K562 (cell line): ENCODE data around the gene TMEM154. TPM values are rescaled to one million over a fixed set of nuclear protein-coding genes. Genes with fewer than 3 reads are reported as not detected.

ENCODE experiments used
- ATAC-seq: fragments of 200-7000 bp; cut with Tn5 transposase; 3 replicates; pipeline ENCODE4 v1.9.1; 2020; ENCODE audit warnings: moderate library complexity
- BruUV-seq: library from RNA; stranded (reverse); fragments of 400-500 nt; replicated peaks from 2 replicates; lab custom pipeline; 2021; lab: Mats Ljungman, UMichigan
- CTCF ChIA-PET: fragments of 300-600 bp; formaldehyde crosslinking; extraction: SDS; loops from one replicate; lab custom pipeline; 2021; ENCODE audit warnings: low intra/inter-chr PET ratio; lab: Yijun Ruan, JAX
- POLR2A ChIA-PET: fragments of 300-600, 350-650 bp; sonication (Branson Sonifier 250); formaldehyde crosslinking; extraction: SDS; loops from one replicate; lab custom pipeline; 2021; ENCODE audit warnings: antibody characterized with exemption, inconsistent platforms; lab: Yijun Ruan, JAX
- DNase-seq, 4 experiments: peaks; one replicate each; pipeline versions ENCODE4 v3.0.0 to v3.0.0-alpha.2; 2011 to 2018; ENCODE audit warnings: low spot score in 3 of 4, mixed read lengths in 3 of 4; ENCODE audit errors: extremely low read depth in 1 of 4
- FAIRE-seq: peaks from 2 replicates; lab custom pipeline; 2011; peaks lifted over from hg19 to GRCh38; lab: Jason Lieb, UNC
- H2AFZ ChIP-seq: 2 replicates; pipeline ENCODE4 v1.6.0; 2011; ENCODE audit warnings: low read depth, low read length, control low read depth, inconsistent platforms
- H3K27ac ChIP-seq: fragments of 200-600 bp; 3 replicates; pipeline ENCODE4 v1.8.0; 2011; ENCODE audit warnings: low read depth, mild to moderate bottlenecking, control low read depth, inconsistent platforms, low read length, moderate library complexity, mixed read lengths; ENCODE audit errors: extremely low read depth
- H3K27me3 ChIP-seq, 2 experiments: fragments of 300-600 bp in 1 of 2; 2 replicates in 1 of 2; 3 replicates in 1 of 2; pipeline versions ENCODE4 v1.6.0 to v1.8.0; 2011; ENCODE audit warnings: inconsistent platforms in 2 of 2, low read length in 2 of 2, mild to moderate bottlenecking in 1 of 2, mixed read lengths in 1 of 2, moderate library complexity in 1 of 2; ENCODE audit not compliant: control insufficient read depth in 2 of 2, insufficient read depth in 2 of 2
- H3K36me3 ChIP-seq: fragments of 300-600 bp; 3 replicates; pipeline ENCODE4 v1.8.0; 2011; ENCODE audit warnings: mild to moderate bottlenecking, low read length, inconsistent platforms; ENCODE audit not compliant: control insufficient read depth, insufficient read depth
- H3K4me1 ChIP-seq, 2 experiments: fragments of 200-600 bp in 1 of 2; replicated peaks in 1 of 2; 2 replicates in 1 of 2; 3 replicates in 1 of 2; pipeline versions ENCODE4 v1.5.1 to v1.8.0; 2011; ENCODE audit warnings: inconsistent platforms in 2 of 2, low read length in 2 of 2, mild to moderate bottlenecking in 1 of 2, mixed read lengths in 1 of 2, moderate library complexity in 1 of 2; ENCODE audit not compliant: control insufficient read depth in 2 of 2, insufficient read depth in 2 of 2
- H3K4me2 ChIP-seq: 2 replicates; pipeline ENCODE4 v1.6.1; 2011; ENCODE audit warnings: low read length, control low read depth, inconsistent platforms, mixed read lengths; ENCODE audit not compliant: insufficient read depth
- H3K4me3 ChIP-seq: fragments of 200-600 bp; sonication (generic), shearing (Covaris generic); 2 replicates; pipeline ENCODE4 v1.5.1; 2016; ENCODE audit warnings: control low read depth, inconsistent platforms
- H3K79me2 ChIP-seq: fragments of 200-600 bp; 3 replicates; pipeline ENCODE4 v1.8.0; 2011; ENCODE audit warnings: low read length, inconsistent platforms; ENCODE audit not compliant: control insufficient read depth, insufficient read depth
- H3K9ac ChIP-seq, 2 experiments: 2 replicates each; pipeline versions ENCODE4 v1.6.0 to v1.6.1; 2011; ENCODE audit warnings: low read depth in 2 of 2, low read length in 2 of 2, control low read depth in 1 of 2, inconsistent platforms in 1 of 2, mild to moderate bottlenecking in 1 of 2, mixed read lengths in 1 of 2; ENCODE audit not compliant: insufficient read depth in 1 of 2
- H3K9me1 ChIP-seq: one replicate; pipeline ENCODE4 v1.6.0; 2011; ENCODE audit warnings: inconsistent platforms, mild to moderate bottlenecking, low read length, moderate library complexity; ENCODE audit not compliant: control insufficient read depth, insufficient read depth
- H3K9me3 ChIP-seq: replicated peaks from 2 replicates; pipeline ENCODE4 v1.5.1; 2011; ENCODE audit warnings: low read depth, low read length, inconsistent platforms; ENCODE audit not compliant: control insufficient read depth, insufficient read depth
- H4K20me1 ChIP-seq: replicated peaks from 2 replicates; pipeline ENCODE4 v1.6.1; 2011; ENCODE audit warnings: low read length, inconsistent platforms, mixed read lengths; ENCODE audit not compliant: control insufficient read depth, insufficient read depth
- TEAD1 ChIP-seq, 2 experiments: fragments of 450-650 bp in 1 of 2; sonication (generic) in 1 of 2; formaldehyde crosslinking; IDR thresholded peaks; 2 replicates each; pipeline versions ENCODE4 v1.4.0 to v1.8.0; 2020 to 2022; ENCODE audit warnings: mild to moderate bottlenecking in 2 of 2, missing genetic modification reagents in 1 of 2
- ZNF764 ChIP-seq: fragments of 250-450 bp; sonication (Bioruptor Pico); IDR thresholded peaks from 2 replicates; pipeline ENCODE4 v1.4.0; 2020; ENCODE audit warnings: low read depth, mild to moderate bottlenecking, moderate library complexity
- WGBS: fragments of 100-300 bp; shearing (Covaris generic); methylation state at CpG from one replicate; pipeline ENCODE4 v1.1.6; 2016; ENCODE audit warnings: low coverage, mixed read lengths; ENCODE audit not compliant: insufficient coverage; ENCODE audit errors: missing lambda C conversion rate; 5-methylcytosine and 5-hydroxymethylcytosine counted together
- in situ Hi-C: fragments of 300-500 bp; cut with MboI; formaldehyde crosslinking; loops from 4 replicates; pipeline ENCODE4 v1.15.0; 2018; ENCODE audit warnings: inconsistent platforms, mixed read lengths
- intact Hi-C: fragments of 100-400 bp; cut with micrococcal nuclease; formaldehyde crosslinking; loops from 2 replicates; pipeline ENCODE4 v1.14.2; 2022
- polyA plus RNA-seq, 8 experiments: library from polyadenylated mRNA; depleted of rRNA in 4 of 8; stranded (reverse) in 5 of 8; unstranded in 3 of 8; fragments of >200 nt; fragmentation: Nextera tagmentation in 2 of 8; fragmentation: Illumina TruSeq in 1 of 8; extraction: Ambion mirVana in 2 of 8; extraction: Trizol in 1 of 8; gene quantifications; 2 replicates each; pipeline versions ENCODE4 v1.2.1 to v1.2.3, GENCODE V29; 2011 to 2014; ENCODE audit warnings: inconsistent platforms in 1 of 8, missing spikeins in 1 of 8
- total RNA-seq, 7 experiments: library from RNA; depleted of rRNA in 6 of 7; stranded (reverse); fragments of >200 nt in 6 of 7; fragmentation: Illumina TruSeq in 2 of 7; extraction: Trizol in 2 of 7; gene quantifications; 2 replicates each; pipeline versions ENCODE4 v1.2.1 to v1.2.3, GENCODE V29; 2011 to 2021; ENCODE audit warnings: low replicate concordance in 1 of 7
- TF ChIP-seq, protein P1 (sequence below), 3 experiments: fragments of 200-800 bp in 1 of 3; sonication (Bioruptor generic) in 1 of 3; sonication (generic) in 1 of 3; formaldehyde crosslinking in 1 of 3; IDR thresholded peaks; 2 replicates each; pipeline versions ENCODE4 v1.6.1 to v1.8.0; 2016 to 2022; ENCODE audit warnings: mild to moderate bottlenecking in 2 of 3, missing compliant biosample characterization in 2 of 3, missing genetic modification characterization in 2 of 3, missing genetic modification reagents in 1 of 3

TMEM154 gene
- total and polyA plus RNA-seq, 9 of the 15 experiments (the other 6 are each of a cell fraction or from before 2014, with no cell fraction given), result 0.13 to 1.8 (median 0.58) TPM

DNA sequence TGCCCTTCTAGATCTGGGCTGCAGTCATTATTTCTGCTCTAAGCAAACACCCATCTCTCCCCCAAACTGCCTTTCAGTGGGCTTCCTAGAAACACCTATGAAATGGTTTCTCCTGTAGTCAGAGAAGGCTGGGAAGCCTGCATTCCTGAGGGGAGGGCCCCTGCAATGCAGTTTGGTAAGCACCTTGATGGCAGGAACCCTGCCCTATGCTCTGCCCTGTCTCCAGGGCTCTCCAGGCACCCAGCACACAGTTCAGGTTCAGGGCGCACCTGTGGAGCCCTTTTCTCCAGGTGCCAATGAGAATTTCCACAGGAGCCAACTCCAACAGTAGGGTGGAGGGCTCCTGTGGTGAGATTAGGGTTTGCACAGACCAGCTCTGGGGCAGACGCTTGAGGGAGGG, 74.8 kb downstream of the TMEM154 start:
- ChIA-PET POLR2A (no interaction called here), CTCF (no interaction called here)
- in situ Hi-C loops, result no loop called here
- Histone ChIP-seq H3K4me1 (no peaks in the 10 kb centered on the region), H2AFZ (no peak overlapping the region), H3K9ac (no peak overlapping the region), H3K4me3 (no peak overlapping the region), H3K4me2 (no peak overlapping the region), H3K9me1 (no peaks in the 10 kb centered on the region), H3K79me2 (no peaks in the 10 kb centered on the region), H3K36me3 (no peaks in the 10 kb centered on the region), H3K9me3 (no peaks in the 10 kb centered on the region), H3K27ac (no peak overlapping the region), H4K20me1 (no peaks in the 10 kb centered on the region; the same call in 1 of the 2 replicates), H3K27me3 (peaks cover 9 to 39% of the 10 kb centered on the region in 2 experiments; a peak in 3 of 5 replicates)
- FAIRE-seq (no peak), ATAC-seq (no peak), DNase-seq (no peak)
- peak in 1 of 2 experiments; percentile 26; a peak in 1 of 4 replicates for TF ChIP-seq TEAD1 (CRISPR knock-in tag; IDR thresholded peaks at IDR 0.05)
- no peak for TF ChIP-seq ZNF764
- no TSS peak for BruUV-seq
- intact Hi-C loops, result no loop called here
- 0% methylated on average over 2 of the region's 2 CpGs for WGBS

DNA sequence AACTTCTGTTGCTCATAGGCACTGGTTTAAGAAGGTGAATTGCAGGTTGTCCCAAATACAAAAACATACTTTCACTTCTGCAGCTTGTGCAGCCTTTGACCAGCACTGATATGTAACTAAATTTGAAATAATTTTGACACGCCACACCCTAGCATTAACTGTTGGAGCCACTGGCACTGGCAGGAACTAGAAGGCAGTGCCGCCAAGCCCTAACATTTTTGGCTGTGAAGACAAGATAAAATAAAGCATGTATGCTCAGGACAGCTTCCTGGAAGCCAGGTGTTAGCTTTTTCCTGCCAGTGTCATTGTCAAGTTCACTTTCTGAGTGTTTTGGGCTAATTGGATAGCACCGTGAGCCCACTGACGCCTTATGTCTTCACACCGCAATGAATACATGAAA, 78.6 kb downstream of the TMEM154 start:
- no peak overlapping the region for H2AFZ ChIP-seq
- intact Hi-C loops, result no loop called here
- in situ Hi-C loops, result no loop called here
- H3K9me3 ChIP-seq, result no peaks in the 10 kb centered on the region
- H4K20me1 ChIP-seq, result no peaks in the 10 kb centered on the region; the same call in 1 of the 2 replicates
- H3K79me2 ChIP-seq, result no peaks in the 10 kb centered on the region
- no peak overlapping the region for H3K27ac ChIP-seq
- H3K4me1 ChIP-seq, result no peaks in the 10 kb centered on the region
- TF ChIP-seq, protein P1, sequence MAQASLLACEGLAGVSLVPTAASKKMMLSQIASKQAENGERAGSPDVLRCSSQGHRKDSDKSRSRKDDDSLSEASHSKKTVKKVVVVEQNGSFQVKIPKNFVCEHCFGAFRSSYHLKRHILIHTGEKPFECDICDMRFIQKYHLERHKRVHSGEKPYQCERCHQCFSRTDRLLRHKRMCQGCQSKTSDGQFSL (CRISPR knock-in tag; IDR thresholded peaks at IDR 0.05), result no peak
- TF ChIP-seq, protein P1 (tag; IDR thresholded peaks at IDR 0.05), result no peak
- FAIRE-seq (no peak), DNase-seq (no peak), ATAC-seq (no peak)
- BruUV-seq, result no TSS peak
- CTCF ChIA-PET, result interaction anchor here (0.7 kb wide), 1 partner anchor 97 kb away, joined by 3 read pairs; no protein-coding TSS in a partner anchor
- 10% methylated on average over 5 of the region's 5 CpGs for WGBS
- no peak overlapping the region for H3K9ac ChIP-seq
- no peak overlapping the region for H3K4me3 ChIP-seq
- H3K4me2 ChIP-seq, result no peak overlapping the region
- POLR2A ChIA-PET, result no interaction called here
- H3K9me1 ChIP-seq, result no peaks in the 10 kb centered on the region
- peaks cover 10 to 37% of the 10 kb centered on the region in 2 experiments; a peak in 3 of 5 replicates for H3K27me3 ChIP-seq
- no peaks in the 10 kb centered on the region for H3K36me3 ChIP-seq
